ENCODE data around the gene ZNF304.

Gene ZNF304

DNA sequence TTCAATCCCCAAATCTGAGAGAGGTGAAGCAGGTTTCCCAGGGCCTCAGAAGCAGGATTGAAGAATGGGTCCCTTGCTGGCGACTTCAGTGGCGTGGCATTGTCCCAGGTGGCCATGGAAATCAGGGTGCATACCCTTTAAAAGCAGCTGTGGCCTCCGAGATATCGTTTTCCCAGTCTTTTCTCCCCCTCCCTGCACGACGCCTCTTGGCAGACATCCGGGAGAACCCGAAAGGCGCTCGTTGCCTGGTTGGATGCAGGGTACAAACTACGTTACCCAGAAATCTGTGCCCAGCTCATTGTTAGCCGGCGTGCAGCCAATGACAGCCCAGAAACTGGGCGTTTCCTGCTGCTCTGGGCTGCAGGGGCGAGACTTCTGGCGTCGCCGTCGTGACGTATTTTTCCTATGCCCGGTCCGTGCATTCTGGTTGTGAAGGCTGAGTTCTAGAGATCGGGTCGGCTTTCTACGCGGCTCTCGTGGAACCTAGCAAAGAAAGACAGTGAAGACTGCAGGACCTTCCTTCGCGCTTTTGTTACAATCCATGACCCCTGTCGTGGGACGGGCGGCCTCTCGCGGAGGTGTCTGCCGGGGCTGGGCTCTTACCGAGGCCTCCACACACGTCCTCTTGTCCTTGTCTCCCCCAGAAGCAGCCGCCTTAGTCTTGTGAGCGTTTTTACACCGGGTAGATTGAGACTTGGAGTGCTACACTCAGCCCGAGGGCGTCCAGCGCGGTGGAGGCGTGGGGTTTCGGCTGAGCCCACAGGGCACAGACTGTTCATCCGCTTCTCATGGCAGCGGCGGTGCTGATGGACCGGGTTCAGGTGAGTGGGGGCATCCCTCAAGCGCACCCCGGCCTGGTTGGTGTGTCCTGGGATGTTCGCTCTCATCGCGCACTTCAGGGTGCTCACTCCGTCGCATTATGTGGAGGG is at the start of gene ZNF304:
TSS of gene ZNF304 (plus strand) at position 395 of the 929 bp plus-strand sequence. CDS start at position 789, 394 bp downstream.
- DNase-seq (ENCODE audit: low read depth in 1 of 2, low spot score in 1 of 2), result peak; percentile 63 to 65

DNA sequence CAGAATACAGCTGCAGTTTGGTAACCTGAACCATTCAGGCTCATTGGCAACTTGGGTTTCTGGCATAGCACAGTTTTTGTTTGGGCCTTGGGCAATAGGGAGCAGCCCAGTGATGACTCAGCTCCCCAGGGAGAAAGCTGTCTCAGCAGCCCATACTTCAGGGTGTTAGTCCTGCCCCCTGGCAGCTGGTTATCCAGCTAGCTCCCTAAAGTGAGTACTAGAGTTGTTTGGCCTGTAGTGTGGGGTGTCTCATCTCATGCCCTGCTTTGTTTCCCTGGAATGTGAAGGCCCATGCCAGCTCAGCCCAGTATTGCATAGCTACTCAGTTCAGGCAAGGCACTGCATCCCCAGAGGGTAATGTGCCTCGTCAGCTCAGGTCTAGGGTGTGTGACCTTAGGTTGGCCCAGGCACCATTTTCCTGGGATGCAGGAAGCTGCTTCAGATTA is 49.0 kb upstream of the ZNF304 start:
- DNase-seq (ENCODE audit: low read depth in 1 of 2, low spot score in 1 of 2), result no peak

DNA sequence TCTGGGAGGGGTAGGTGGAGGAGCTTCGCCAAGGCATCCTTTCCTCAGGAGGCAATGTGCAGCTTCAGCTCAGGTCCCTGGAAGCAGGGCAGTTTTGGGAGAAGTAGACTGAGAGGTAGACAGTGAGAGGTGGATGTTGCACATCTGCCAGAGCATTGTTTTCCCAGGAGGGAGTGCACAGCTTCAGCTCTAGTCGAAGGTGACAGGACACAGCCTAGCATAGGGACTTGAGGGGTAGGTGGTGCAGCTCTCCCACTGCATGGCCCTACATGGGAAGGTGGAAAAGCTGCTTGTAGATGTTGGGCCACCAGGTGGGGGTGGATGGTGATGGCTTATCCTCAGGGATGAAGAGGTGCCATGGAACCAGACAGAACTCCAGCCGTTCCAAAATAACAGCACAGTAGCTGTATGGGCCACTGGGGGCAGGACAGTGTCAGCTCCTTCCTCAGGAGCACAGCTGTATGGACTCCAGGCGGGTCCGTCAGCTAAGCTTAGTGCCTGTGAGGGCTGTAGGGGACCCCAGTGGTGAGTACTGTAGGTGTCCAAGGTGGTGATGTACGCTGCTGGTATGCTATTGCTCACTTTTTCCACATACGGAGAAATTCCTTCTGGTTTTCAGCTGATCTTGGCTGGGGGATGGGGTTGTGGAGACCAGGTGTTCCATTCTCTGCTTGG is 48.2 kb upstream of the ZNF304 start:
- DNase-seq (ENCODE audit: low read depth in 1 of 2, low spot score in 1 of 2), result no peak

DNA sequence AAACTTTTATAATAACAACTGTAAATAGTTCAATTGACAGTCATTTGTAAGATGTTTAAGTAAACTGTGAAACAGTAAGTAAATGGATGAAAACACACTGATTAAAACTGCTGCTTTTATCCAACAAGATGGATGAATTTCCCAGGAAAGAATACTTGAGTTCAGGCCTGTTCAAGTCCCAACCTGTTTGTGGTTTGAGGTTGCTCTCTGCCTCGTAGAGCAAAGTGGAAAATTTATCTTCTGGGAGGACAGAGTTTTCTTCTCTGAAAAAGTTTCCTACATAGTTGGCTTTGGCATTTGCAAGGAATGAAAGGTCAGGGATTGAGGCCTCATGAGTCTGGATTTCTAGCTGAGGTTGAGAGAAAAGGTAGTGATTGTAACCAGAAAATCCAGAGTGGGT is 46.0 kb upstream of the ZNF304 start:
- DNase-seq (ENCODE audit: low read depth in 1 of 2, low spot score in 1 of 2), result no peak

DNA sequence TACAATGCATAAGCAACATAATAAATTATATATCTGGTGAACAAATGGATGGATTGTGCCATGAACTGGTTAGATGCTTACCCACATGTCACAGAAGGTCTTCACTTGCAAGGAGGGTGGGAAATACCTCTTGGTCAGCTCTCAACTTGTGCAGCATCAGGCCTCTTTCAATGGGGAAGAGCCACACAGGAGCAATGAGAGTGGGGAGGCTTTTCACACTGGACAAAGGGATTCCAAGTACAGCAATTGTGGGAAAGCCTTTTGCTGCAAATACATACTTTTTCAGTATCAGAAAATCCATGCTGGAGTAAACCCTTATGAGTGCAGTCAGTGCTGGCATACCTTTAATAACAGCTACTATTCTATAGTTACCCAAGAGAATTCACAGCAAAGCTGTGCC is 42.6 kb upstream of the ZNF304 start:
- DNase-seq (ENCODE audit: low read depth in 1 of 2, low spot score in 1 of 2), result no peak

DNA sequence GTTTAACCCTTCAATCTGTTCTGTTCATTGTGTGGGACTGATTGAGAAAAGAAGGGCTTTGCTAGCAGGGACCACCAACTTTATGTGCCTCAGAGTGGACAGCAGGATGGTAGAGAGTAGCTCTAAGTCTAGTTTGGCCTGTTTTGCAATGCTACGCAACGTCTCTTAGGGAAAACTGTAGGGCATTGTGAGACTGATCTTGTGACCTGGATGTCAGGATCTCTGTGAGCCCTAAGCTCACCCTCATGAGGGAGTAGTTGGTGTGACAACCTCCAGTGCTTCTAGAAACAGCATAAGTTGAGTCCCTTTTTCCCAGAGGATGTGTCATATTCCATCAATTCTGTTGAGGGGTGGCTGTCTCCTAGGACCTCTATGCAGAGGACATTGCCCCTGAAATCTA is 40.3 kb upstream of the ZNF304 start:
- DNase-seq (ENCODE audit: low read depth in 1 of 2, low spot score in 1 of 2), result no peak

DNA sequence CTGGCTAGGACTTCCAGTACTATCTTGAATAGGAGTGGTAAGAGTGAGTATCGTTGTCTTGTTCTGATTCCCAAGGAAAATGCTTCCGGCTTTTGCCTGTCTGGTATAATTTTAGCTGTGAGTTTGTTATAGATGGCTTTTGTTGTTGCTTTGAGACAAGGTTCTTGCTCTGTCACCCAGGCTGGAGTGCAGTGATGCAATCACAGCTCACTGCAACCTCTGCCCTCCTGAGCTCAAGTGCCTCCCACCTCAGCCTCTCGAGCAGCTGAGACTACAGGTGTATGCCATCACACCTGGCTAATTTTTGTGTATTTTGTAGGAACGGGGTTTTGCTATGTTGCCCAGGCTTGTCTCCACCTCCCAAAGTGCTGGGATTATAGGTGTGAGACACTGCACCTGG is 36.9 kb upstream of the ZNF304 start:
- DNase-seq (ENCODE audit: low read depth in 1 of 2, low spot score in 1 of 2), result no peak

DNA sequence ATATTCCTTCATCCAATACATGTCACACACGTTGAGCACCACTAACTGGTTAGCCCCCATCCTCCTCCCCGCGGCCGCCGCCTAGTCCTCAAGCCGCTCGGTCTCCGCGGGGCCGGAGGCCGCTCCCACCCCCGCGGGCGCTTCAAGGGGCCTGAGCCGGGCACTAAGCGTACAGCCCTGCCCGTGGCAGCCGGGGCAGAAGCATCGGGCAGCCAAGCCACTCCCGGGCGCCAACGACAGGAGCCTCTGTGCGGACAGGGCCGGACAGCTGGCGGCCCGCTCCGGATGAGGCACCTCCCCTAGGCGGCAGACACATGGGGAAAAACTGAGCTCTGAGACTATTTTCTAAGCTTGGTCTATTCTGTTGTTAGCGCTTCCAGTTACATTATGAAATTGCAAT is 33.6 kb upstream of the ZNF304 start:
- no peak for DNase-seq (ENCODE audit: low read depth in 1 of 2, low spot score in 1 of 2)

DNA sequence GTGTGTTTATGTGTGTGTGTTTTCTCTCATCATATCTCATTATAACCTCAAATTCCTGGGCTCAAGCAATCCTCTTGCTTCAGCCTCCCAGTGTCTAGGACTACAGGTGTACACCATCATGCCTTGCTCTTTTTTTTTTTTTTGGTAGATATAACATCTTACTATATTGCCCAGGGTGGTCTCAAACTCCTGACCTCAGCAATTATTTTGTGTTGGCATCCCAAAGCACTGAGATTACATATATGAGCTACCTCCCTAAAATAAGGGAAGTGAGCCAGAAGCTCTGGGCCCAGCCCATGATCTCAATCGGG is 31.2 kb upstream of the ZNF304 start:
- DNase-seq (ENCODE audit: low read depth in 1 of 2, low spot score in 1 of 2), result no peak

DNA sequence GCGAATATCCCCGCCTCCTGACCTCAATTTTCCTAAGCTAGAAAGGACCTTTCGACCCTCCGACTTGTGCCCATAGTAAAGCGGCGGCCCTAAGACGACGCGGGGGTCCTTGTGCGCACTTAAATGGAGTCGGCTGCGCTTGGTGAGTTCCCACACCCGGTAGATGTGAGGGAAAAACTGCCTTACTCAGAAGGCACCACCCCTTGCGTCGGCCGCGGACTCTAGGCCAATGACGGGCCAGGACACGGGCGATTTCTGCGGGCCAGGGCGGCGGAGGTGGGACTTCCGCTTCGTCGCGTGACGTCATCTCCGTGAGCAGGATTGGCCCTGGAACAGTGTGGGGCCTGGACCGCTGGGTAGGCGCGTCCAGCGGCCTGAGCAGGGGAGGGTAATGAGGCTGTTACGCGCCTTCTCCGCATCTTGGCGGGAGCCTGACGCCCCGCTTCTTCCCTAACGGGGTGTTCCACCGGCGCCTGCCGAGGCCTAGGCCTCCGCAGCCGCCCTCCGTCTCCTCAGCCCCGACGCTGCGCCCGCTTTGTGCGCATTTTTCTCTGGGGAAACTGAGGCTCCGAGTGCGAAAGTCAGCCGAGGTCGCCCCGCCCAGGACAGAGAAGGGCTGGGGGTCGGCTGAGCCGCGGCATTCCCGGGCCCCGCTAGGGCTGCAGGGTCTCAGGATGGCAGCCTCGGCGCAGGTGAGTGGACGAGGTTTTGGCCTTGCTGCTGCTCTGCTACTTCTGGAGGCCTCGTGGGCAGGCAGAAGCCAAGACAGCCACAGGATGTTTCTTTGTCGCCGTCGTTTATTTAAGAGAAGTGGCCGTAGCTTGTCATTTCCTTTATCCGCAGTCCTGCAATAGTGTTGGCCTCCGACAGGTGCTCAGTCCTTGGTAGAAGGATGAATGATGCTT is 30.6 kb upstream of the ZNF304 start, which contains the start of gene ZNF543:
TSS of gene ZNF543 (plus strand) at position 293 of the 905 bp plus-strand sequence. CDS start at position 675, 382 bp downstream.
- peak; percentile 79 to 85 for DNase-seq (ENCODE audit: low read depth in 1 of 2, low spot score in 1 of 2)

DNA sequence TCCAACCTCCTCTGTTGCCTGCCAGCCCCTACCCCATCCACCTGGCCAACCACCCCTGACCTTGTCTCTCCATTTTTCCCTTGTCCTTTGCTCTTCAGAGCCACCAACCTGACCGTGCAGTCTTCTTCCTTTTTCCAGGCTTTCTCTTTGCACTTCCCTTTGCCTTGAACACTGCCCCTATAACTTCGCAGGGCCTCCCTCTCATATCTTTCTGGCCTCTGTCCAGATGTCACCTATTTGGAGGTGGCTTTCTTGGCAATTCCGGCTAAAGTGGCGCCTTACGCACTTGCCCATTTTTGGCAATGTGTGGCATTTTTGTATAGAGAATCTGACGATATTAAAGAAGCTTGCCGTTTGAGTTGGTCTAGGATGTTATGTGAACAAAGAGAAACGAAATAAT is 30.0 kb upstream of the ZNF304 start:
- no peak for DNase-seq (ENCODE audit: low read depth in 1 of 2, low spot score in 1 of 2)

DNA sequence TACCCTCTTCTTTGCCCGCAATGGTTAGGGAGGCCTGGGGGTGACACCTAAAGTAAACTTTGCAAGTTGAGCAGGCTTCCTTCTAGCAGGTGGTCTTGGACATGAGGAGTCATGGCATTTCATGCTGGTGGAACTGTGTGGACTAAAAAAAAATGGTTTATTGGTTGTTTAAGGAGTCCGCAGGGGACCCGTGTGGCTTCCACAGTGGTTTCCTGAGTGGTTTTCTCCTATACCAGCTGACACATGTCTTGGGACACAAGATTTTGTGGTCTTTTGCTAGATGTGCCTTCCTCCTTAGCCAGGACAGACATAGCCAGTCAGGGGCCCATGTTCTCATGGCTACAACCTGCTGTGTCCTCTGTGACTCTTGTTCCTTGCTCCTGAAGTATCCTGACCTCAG is 29.3 kb upstream of the ZNF304 start:
- DNase-seq (ENCODE audit: low read depth in 1 of 2, low spot score in 1 of 2), result no peak

DNA sequence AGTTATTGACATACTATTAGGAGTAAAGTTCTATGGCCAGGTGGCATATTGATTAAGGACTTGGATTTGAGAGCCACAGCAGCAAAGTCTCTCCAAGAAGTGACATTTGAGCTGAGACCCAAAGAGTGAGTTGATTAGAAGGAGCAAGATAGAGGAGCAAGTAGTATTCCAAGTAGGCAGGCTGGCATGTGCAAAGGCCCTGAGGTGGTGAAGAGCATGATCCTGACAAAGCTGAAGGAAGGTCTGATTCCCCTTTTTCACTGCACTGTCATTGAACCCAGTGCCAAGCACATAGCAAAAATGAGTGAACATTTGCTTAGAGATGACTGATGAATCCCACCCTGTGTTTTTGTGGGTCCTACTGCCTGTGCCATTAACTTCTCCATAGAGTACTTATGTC is 26.1 kb upstream of the ZNF304 start:
- no peak for DNase-seq (ENCODE audit: low read depth in 1 of 2, low spot score in 1 of 2)

DNA sequence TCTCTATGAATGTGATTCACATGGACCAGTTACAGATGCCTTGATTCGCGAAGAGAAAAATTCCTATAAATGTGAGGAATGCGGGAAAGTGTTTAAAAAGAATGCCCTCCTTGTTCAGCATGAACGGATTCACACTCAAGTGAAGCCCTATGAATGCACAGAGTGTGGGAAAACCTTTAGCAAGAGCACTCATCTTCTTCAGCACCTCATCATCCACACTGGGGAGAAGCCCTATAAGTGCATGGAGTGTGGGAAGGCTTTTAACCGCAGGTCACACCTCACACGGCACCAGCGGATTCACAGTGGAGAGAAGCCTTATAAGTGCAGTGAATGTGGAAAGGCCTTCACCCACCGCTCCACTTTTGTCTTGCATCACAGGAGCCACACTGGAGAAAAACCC is 23.1 kb upstream of the ZNF304 start:
- no peak for DNase-seq (ENCODE audit: low read depth in 1 of 2, low spot score in 1 of 2)

DNA sequence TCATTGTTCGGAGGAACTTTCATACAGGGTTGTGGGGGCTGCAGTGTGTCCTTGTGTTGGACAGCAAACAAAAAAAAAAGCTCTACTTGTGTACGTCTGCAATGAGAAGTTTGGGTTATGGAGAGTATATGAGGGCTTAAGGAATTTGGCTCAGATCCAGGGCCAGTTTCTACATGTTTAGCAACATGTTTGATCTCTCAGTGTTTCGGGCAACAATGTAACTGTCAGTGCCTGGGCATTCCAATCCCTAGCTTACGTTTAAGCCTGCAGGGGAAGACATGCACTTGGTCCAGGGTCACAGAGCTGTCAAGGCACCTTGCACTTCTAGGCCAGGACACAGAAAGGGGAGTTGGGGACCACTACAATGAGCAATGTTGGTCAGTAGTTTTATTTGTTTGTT is 16.9 kb upstream of the ZNF304 start:
- DNase-seq (ENCODE audit: low read depth in 1 of 2, low spot score in 1 of 2), result no peak

DNA sequence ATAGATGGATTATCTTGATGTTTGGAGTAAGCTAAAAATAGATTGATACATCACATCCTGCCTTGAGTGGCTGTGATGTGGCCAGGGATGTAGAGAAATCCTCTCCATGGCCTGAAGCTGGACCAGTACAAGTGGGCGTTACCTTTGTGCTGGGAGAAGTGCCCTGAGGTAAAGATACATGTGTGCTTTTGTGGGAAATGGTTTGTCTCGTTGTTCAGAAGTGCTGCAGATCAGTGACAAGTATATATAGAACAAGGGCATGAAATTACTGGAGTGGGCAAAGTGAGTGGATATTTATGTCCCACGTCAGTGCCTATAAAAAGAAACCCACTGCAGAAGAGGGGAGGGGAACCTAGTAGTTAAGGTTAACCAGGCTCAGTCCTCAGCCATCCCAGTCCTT is 12.2 kb upstream of the ZNF304 start:
- no peak for DNase-seq (ENCODE audit: low read depth in 1 of 2, low spot score in 1 of 2)

DNA sequence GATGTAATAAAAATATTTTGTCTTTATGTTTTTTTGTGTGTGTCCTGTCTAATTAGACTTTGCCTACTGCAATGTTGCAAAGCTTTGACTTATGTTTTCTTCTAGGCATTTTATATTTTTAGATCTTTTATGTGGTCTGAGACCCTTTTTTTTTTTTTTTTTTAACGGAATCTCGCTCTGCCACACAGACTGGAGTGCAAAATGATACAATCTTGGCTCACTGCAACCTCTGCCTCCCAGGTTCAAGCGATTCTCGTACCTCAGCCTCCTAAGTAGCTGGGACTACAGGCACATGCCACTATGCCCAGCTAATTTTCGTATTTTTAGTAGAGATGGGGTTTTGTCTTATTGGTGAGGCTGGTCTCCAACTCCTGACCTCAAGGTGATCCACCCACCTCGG is 8.5 kb upstream of the ZNF304 start:
- DNase-seq (ENCODE audit: low read depth in 1 of 2, low spot score in 1 of 2), result no peak

DNA sequence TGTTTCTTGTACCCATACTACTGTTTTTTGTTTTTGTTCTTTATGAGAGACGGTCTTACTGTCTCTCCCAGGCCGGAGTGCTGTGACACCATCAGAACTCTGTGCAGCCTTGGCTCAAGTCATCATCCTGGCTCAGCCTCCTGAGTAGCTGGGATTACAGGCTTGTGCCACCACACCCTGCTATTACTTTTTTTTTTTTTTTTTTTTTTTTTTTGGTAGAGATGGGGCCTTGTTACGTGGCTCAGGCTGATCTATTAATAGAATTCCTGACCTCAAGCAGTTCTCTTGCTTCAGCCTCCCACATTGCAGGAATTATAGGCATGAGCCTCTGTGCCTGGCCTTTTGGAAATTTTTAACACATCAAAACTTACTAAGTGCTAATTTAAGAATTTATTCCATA is 2.9 kb upstream of the ZNF304 start:
- DNase-seq (ENCODE audit: low read depth in 1 of 2, low spot score in 1 of 2), result no peak

DNA sequence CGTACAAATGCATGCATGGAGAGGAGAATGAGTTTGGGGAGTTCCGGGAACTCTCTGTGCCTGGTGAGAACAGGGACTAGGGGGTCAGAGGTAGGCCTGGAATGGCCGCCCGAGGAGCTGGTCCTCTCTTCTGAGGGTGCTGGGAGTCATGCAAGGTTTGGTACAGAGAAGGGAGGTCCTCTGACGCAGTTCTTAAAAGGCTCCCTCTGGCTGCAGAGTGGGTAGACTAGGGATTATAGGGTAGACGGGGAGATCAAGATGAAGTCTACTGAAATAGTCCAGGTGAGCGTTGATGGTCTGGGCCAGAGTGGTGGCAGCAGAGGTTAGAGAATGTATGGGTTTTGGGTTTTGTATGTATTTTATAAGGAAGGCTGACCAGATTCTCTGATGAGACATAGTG is 796 bp downstream of the ZNF304 start:
- no peak for DNase-seq (ENCODE audit: low read depth in 1 of 2, low spot score in 1 of 2)

DNA sequence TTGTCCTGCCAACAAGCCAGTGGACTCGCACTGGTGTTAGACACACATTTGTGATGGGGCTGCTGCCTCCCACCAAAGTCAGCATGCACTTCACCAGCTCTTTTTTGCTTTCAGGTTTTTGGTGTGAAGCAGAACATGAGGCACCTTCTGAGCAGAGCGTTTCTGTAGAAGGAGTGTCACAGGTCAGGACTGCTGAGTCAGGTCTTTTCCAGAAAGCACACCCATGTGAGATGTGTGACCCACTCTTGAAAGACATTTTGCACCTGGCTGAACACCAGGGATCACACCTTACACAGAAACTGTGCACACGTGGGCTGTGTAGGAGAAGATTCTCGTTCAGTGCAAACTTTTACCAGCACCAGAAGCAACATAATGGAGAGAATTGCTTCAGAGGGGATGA is 4.8 kb downstream of the ZNF304 start:
- no peak for DNase-seq (ENCODE audit: low read depth in 1 of 2, low spot score in 1 of 2)

DNA sequence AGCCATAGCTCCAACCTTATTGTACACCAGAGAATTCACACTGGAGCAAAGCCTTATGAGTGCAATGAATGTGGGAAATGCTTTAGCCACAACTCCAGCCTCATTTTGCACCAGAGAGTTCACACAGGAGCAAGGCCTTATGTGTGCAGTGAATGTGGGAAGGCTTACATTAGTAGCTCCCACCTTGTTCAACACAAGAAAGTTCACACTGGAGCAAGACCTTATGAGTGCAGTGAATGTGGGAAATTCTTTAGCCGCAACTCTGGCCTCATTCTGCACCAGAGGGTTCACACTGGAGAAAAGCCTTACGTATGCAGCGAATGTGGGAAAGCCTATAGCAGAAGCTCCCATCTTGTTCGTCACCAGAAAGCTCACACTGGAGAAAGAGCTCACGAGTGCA is 6.3 kb downstream of the ZNF304 start:
- no peak for DNase-seq (ENCODE audit: low read depth in 1 of 2, low spot score in 1 of 2)

DNA sequence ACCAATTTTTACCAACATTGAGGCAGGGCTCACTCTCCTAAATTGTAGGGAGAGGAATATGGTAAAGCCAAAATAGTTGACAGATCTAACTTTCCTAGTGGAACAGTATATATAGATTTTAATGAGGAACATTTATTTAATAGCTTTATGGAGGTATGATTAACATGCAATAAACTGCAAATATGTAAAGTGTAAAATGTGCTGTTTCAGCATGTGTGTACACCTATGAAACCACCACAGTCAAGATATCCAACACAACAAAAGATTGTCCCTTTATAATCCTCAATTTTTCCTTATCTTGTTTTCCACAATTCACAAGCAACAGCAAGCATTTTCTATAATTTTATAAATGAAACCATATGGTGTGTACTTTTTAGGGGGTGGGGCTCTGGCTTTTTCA is 8.2 kb downstream of the ZNF304 start:
- no peak for DNase-seq (ENCODE audit: low read depth in 1 of 2, low spot score in 1 of 2)

All from stimulated activated CD4-positive, alpha-beta T cell treated with anti-CD3 and anti-CD28 coated beads, Interleukin-15, amount 100 ng/mL, for 1 hour (primary cell).